ENCODE data around the gene JMJD1C.

DNA sequence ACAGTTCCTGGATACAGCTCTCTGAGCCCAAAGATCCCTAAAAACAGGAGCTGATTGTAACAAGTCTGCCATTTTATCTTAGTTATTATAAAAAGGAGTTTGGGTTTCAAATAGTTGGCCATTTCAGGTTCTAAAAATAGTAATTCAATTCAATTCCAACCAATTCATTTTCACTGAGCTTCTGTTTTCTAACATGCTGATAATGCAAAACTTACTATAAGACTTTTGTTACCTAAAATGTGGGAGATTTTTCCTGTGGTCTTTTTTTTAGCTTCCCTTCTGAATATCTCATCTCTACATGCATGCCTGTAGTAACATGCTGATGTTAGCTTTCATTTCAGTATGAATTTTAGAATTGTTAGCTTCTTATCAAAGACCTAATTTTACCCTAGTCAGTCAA lies 319.3 kb downstream of the JMJD1C start:
- TF ChIP-seq, protein P1, sequence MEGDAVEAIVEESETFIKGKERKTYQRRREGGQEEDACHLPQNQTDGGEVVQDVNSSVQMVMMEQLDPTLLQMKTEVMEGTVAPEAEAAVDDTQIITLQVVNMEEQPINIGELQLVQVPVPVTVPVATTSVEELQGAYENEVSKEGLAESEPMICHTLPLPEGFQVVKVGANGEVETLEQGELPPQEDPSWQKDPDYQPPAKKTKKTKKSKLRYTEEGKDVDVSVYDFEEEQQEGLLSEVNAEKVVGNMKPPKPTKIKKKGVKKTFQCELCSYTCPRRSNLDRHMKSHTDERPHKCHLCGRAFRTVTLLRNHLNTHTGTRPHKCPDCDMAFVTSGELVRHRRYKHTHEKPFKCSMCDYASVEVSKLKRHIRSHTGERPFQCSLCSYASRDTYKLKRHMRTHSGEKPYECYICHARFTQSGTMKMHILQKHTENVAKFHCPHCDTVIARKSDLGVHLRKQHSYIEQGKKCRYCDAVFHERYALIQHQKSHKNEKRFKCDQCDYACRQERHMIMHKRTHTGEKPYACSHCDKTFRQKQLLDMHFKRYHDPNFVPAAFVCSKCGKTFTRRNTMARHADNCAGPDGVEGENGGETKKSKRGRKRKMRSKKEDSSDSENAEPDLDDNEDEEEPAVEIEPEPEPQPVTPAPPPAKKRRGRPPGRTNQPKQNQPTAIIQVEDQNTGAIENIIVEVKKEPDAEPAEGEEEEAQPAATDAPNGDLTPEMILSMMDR (IDR thresholded peaks at IDR 0.05 in 2 of 3, conservative IDR thresholded peaks at IDR 0.05 in 1 of 3; ENCODE audit: borderline replicate concordance in 1 of 3, insufficient read depth in 1 of 3, low read depth in 2 of 3, low read length in 2 of 3) = no peak
- TF ChIP-seq POLR2AphosphoS5 (IDR thresholded peaks at IDR 0.05; ENCODE audit: low read depth, low read length) (no peak), ZFX (IDR thresholded peaks at IDR 0.05) (no peak), SRF (IDR thresholded peaks at IDR 0.05; ENCODE audit: low read depth) (no peak), EZH2phosphoT487 (IDR thresholded peaks at IDR 0.05; ENCODE audit: borderline replicate concordance) (no peak), POLR2A (IDR thresholded peaks at IDR 0.05; ENCODE audit: borderline replicate concordance, extremely low read depth, insufficient read depth, insufficient read length) (no peak), EGR1 (IDR thresholded peaks at IDR 0.05; ENCODE audit: low read depth) (no peak), YY1 (IDR thresholded peaks at IDR 0.05; ENCODE audit: extremely low read depth, insufficient replicate concordance, low read depth, low read length) (no peak), ZNF274 (IDR thresholded peaks at IDR 0.05; ENCODE audit: low read depth, low read length) (no peak), EZH2 (IDR thresholded peaks at IDR 0.05) (no peak), CEBPB (IDR thresholded peaks at IDR 0.05; ENCODE audit: low read depth) (no peak)
- TF ChIP-seq, protein P2, sequence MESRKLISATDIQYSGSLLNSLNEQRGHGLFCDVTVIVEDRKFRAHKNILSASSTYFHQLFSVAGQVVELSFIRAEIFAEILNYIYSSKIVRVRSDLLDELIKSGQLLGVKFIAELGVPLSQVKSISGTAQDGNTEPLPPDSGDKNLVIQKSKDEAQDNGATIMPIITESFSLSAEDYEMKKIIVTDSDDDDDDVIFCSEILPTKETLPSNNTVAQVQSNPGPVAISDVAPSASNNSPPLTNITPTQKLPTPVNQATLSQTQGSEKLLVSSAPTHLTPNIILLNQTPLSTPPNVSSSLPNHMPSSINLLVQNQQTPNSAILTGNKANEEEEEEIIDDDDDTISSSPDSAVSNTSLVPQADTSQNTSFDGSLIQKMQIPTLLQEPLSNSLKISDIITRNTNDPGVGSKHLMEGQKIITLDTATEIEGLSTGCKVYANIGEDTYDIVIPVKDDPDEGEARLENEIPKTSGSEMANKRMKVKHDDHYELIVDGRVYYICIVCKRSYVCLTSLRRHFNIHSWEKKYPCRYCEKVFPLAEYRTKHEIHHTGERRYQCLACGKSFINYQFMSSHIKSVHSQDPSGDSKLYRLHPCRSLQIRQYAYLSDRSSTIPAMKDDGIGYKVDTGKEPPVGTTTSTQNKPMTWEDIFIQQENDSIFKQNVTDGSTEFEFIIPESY (IDR thresholded peaks at IDR 0.05; ENCODE audit: extremely low read depth, insufficient replicate concordance, low read length) = no peak

Data from HCT116 (cell line).